HG03108 (cell line): Measurements from ENCODE around the gene TMED4.

Experiments
- ATAC-seq: cut with Tn5 transposase; IDR thresholded peaks from one replicate; pipeline ENCODE4 v1.9.1; 2021; ENCODE audit warnings: moderate library complexity; ENCODE audit not compliant: unreplicated experiment

Gene TMED4

DNA sequence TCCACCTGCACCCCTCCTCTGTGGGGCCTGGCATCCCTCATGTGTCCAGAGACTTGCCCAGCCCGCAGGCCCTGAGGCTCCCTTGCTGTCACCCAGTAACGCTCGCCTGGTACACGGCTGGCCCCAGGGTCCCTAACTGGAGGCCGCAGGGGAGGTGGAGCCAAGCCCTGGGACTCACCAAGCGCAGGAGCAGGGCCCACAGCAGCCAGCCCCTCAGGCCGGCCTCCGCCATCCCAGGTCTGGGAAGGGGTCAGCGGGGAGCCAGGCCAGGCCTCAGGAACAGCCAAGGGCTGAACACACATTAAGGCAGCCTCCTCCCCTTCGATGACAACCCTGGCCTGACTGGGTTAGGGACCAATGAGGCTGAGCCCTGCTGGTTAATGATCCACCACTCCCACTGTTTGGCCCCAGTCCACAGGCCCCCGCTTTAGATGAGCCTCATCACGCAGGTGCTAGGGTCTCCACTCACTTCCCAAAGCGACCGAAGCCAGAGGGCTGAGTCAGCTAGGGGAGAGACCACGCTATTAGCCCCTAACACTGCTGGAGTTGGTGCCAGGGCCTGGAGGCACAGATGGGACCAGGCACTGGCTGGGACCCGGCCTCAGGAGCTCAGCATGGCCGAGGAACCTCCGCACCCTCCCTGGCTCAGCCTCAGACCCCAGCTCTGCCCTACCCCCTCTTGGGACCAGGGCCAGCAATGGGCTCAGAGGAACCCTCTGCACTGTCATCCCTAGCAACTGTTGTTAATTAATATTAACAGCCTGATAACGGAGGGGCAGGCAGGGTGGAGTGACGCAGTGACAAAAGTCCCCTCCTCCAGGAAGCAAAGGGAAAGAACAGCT is 40.8 kb downstream of the TMED4 start, which contains the start of gene NPC1L1:
Gene NPC1L1, minus strand, starts transcription at position 303 of the 842 bp plus-strand sequence. Its CDS starts 71 bp downstream, at position 232.
- ATAC-seq, result no peak

DNA sequence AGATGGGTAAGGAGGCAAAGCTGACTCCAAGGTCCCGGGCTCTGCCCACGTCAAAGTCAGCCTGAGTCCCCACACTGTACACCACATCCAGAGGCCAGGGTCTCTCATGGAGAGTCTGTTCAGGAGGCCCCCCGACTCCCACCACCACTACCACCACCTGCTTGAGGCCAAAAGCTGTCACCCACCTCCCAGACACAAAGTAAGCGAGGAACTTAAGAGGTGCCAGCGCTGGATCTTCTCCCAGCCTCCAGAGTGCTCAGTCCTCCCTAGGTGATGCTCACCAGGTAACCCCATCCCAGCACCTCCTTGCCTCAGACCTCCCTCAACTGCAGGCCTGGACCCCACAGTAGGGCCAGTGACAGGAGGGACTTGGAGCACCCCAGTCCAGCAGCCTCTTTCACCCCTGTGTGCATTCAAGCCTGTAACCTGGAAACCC is 41.4 kb downstream of the TMED4 start:
- ATAC-seq, result no peak

DNA sequence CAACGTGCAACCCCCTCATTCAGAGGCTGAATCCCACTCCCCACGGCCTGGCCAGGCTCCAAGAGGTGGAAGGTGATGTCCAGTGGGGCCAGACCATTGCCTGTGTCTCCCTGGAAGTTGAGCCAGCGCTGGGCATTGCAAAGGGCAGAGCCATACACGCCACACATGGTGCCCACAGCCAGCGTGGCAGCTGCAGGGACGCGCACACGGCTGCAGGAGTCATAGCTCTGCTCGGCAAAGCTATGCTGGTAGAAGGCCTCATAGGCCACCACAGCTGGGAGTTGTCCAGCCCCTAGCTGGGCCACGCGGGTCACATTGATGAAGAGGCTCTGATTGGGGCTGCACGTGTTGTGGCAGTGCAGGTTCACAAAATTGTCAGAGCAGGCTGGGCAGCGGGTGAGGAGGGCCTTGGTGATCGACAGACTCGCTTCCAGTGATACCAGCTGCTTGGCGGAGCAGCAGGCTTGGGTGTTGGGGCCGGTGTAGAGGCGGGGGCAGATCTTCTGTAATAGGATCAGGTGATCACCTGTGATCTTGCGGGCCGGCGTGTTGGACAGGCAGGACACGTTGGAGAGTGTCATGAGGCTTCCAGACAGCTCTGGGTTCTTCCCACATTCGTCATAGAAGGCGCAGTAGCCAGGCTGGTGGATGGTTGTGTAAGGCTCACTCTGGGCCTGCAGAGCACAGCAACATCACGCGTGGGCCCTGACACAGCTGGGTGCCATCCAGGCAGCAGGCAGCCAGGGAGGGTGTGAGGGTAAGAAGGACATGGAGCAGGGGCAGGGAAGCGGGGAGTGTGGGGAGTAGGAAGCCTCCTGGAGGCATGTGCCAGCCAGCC is 42.1 kb downstream of the TMED4 start:
- no peak for ATAC-seq

DNA sequence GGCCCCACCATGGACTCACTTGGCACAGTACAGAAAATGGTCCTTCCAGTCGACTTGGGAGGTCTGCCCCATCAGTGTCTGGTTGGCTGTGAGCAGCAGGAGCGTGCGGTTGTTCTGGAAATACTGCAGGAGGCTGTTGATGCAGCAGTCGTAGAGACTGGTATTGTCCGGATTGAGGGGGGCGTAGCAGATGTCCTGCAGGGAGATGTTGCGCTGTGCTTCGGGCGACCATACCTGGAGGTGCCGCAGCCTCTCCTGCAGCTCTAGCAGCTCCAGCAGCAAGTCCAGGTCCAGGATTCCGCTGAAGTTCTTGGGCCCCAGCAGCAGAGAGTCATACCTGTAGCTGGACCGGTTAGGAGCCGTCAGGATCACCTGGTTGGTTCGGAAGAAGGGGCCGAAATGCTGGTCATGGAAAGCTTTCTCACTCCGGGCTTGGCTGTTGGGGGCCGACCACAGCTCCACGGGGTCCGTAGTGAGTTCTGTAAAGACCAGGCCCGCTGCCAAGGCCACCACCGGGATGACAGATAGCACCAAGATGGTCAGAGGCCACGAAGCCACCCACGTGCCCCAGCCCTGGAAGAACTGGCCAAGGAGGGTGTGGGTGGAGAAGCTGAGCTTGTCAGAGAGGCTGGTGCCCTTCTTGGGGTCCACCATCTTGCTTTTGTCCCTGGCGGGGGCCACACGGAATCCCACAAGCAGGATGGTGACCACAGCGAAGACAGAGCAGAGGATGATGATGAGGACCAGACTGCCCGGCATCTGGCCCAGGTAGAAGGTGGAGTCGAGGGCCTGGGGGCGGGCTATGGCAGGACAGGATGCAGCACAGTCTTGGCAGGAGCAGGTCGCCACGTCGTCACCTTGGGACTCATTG is 43.0 kb downstream of the TMED4 start:
- no peak for ATAC-seq

DNA sequence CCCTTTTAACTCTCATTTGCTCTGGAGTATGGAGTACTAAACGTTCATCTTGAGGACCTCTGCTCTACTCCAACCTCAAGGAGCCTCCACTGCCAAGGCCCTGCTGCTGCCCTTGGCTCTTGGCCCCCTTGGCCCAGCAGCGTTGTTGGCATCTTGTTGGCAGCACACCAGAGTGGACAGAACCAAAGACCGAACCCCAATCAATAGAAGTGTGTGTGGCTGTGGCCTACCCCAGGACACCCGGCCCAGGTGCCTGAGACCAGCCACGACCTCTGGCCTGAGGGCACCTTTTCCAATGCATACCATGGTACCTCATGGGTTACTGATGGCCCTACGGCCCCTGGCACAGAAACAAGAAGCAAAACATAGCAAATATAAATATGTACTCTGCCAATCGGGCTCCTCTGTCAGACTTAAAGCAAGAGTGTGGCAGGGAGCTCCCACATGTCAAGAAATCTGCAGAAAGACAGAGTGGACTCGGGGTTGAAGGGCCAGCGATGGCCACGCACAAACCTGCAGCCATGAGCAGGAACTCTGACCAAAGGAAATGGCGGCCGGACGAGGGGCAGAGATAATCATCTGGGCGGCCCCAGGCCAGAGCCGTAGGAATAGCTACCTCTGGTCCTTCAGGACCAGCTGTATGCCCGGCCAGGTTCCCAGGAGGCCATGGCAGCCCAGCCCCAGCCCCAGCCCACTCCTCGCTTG is 43.8 kb downstream of the TMED4 start:
- ATAC-seq, result no peak

DNA sequence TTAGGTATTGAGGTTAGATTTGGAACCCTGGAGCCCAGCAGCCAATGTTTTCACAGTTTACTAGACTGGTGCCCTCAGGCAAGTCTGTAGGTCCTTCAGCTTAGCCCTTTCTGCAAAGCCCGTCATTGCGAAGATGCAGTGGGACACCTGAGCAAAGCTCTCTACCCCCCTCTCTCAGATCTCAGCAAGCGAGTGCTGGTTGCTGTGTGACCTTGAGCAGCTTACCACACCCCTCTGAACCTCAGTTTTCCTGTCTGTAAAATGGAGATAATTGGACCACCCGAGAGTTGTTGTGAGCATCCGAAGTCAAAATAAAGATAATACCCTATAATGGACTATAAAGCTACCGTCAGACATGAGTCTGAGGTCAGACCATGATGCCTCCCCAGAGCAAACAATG is 44.6 kb downstream of the TMED4 start:
- no peak for ATAC-seq

DNA sequence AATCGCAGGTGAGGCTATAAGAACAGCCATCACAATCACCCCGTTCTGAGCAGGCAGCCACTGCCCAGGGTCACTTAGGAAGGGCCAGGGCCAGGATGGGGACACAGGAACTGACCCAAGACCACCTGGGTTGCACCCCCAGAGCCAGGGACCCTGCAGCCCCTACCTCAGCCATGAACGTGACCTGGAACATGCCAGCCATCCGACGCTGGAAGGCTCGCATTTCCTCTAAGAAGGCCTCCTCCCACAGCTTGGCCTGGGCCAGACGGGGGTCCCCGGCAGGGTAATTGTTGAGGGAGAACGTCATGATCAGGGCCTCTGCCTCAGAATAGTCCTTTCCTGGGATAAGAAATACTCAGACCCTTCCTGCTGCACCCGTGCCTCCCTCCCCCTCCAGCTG is 45.9 kb downstream of the TMED4 start:
- no peak for ATAC-seq

DNA sequence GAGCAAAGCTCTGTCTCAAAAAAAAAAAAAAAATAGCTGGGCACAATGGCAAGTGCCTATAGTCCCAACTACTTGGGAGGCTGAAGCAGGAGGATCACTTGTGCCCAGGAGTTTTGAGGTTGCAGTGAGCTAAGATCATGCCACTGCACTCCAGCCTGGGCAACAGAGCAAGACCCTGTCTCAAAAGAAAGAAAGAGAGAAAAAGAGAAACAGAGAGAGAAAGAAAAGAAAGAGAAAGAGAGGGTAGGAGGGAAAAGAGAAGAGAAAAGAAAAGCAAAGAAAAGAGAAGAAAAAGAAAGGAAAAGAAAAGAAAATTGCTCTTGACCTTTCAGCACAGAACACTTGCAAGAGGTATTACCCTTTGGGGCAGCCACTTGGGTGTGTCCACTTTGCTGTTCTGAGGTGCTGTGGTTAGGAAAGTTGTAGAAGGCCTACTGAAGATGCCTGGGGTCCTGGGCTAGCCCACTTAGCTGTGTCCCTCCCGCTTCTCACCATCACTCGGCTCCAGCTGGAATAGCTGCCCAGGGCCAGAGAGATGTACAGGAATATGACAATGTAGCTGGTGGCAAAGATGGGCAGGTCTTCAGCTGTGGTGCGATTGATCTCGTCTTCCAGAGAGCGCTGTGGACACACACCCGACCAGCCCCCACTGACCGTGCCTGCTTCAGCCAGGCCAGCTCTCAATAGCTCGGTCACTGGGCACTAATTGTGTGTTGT is 46.5 kb downstream of the TMED4 start:
- no peak for ATAC-seq

DNA sequence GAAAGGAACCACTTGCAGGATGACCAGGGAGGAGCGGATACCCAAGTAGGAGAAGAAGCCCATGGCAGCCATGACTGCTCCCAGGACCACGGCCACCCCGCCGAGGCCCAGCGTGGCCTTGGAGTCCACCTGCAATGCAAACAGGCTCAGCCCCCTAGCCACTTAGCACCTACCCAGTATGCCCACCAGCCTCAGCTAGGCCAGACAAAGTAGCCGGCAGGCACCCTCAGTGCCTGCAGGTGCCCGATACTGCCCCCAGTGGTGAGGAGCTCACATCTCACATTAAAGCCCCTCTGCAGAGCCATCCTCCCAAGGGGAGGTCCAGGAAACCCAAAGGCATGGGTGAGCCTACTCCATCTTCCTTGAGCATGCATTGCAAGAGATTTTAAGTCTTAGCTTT is 47.5 kb downstream of the TMED4 start:
- no peak for ATAC-seq

DNA sequence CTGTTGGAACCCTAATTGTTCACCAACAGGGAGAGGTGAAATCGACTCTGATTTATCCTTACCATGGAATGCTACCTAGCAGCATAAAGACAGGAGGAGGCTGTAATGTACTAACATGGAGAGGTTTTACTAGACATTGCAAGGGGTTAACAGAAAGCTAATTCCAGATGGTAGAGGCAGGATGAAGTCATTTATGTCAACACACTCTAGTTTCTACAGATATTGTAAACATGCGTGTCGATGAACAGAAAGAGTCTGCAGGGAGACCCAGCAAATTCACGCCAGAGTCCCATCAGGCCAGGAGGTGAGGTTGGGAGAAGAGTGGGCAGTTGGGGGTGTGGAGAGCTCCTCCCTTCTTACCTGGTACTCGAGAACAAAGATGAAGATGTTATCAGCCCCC is 47.9 kb downstream of the TMED4 start:
- ATAC-seq, result no peak

DNA sequence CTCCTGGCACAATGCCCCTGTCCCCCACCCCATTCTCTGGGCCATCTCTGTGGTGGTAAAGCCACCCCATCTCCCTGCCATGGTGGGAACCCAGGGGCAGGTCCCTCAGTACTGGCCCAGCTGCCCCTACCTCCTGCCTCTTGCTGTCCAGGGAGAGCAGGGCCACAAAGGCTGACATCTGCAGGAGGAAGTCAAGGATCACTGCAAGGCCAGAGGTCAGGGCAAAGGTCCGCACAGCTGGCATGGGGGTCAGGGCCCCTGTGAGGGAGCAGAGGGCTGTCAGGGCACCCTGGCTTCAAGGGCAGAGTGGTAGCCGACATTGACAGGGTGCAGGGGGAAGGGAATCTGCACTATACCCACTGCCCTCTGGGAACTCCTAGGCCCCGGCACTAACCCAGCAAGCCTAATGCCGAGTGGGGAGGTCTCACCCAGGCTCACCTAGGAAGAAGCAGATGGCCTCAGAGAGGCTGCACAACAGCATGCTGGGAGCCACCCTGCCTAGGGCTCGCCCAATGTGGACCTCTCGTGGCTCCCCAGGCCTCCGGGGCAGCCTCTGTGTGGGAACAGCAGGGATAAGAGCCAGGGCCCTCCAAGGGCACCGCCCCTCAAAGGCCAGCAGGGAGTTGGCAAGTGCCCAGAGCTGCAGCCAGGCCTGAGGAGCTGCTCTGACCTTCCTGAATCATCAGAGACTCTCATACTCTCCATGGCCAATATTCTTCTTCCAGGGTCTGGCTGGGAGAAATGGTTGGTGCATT is 48.6 kb downstream of the TMED4 start:
- no peak for ATAC-seq

DNA sequence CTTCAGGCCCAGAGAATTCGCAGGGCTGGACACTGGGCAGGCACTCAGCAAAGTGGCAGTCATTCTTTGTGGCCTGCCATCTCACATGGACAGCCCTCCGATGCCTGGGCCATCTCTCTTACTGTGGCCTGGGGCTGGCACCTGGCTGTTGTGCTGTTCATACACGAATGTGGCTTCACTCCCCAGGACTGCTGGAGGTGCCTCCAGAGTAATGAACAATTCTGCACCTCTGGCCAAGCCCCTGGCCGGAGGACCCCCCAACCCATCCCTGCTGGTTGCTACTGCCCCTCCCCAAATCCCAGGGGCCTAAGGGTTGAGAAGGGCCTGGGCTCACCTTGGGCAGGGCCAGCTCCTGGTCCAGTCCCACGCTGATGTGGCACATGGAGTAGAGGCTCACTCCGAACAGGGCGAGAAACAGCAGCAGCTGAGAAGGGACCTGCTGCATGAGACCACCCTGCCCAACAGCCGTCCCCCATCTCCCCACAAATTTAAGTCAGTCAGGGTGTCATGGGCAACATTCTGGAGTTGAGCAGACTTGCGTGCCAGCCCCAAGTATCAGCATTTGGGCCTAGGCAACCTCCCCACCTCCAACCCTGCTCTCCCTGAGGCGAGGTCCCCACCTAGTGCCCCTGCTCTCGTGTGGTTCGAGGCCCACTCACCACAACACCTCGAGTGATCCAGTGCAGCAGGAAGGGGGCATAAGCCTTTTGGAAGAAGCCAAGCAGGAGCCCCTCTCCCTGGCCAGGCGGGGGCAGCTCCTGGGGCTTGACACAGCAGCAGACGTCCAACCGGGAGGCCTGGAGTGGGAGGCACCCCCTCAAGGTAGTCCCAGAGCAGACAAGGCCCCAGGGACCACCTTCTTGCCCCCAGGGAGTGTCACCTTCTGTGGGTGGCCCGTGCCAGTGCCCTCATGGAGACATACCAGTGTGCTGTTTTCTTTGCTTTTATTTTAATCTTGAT is 50.3 kb downstream of the TMED4 start:
- ATAC-seq, result no peak

DNA sequence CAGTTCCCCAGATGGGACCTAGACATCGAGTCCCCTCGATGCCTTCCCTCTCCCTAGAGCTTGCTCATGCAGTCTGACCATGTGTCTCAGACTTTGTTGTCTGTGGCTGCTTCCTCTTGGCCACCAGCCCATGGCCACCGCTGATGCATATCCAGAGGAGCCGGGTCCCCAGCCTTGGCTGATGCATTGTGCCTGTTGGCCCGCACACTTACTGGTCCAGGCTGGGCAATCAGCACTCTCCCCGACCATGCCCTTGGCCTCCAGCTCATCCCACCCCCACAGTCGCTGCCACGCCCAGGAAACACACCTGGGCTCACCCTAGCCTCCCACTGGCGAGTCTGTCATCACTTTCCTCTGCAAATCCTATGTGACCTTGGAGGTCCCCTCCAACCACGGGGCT is 51.0 kb downstream of the TMED4 start:
- ATAC-seq, result no peak
